ENCODE data around the gene IGFL3.
A peak's percentile ranks its signal among the peaks of the same experiment; 100 is the strongest.
"Not testable (repeated sequence)": the region's sequence is repeated elsewhere in the genome, so short reads cannot be mapped to it uniquely, and the experiment has no call there.

IGFL3 gene

GRCh38 chr19:46118136-46118535, 6.4 kb downstream of the IGFL3 start:
- DNase-seq: no peak

- no peak for DNase-seq
These were observed 8.4 kb downstream of the IGFL3 start for GRCh38 chr19:46116121-46116520.

GRCh38 chr19:46115396-46116106, 8.9 kb downstream of the IGFL3 start:
- DNase-seq: peak; percentile 67

- no peak for DNase-seq
These were observed 10.8 kb downstream of the IGFL3 start for GRCh38 chr19:46113726-46114125.

- no peak for DNase-seq
These were observed 12.0 kb downstream of the IGFL3 start for GRCh38 chr19:46112527-46112926.

GRCh38 chr19:46111376-46111775, 13.1 kb downstream of the IGFL3 start:
- DNase-seq: no peak

- no peak for DNase-seq
These were observed 14.6 kb downstream of the IGFL3 start for GRCh38 chr19:46109876-46110275.

GRCh38 chr19:46107371-46107770, 17.1 kb downstream of the IGFL3 start:
- no peak for DNase-seq

GRCh38 chr19:46102333-46102732, 22.2 kb downstream of the IGFL3 start:
- not testable (repeated sequence) for DNase-seq

- no peak for DNase-seq
These were observed 23.2 kb downstream of the IGFL3 start for GRCh38 chr19:46101293-46101692.

GRCh38 chr19:46100344-46100743, 24.1 kb downstream of the IGFL3 start:
- DNase-seq: no peak

- no peak for DNase-seq
These were observed 34.0 kb downstream of the IGFL3 start for GRCh38 chr19:46090444-46090843.

- DNase-seq: no peak
These were observed 35.1 kb downstream of the IGFL3 start for GRCh38 chr19:46089432-46089831.

- DNase-seq: no peak
These were observed 36.4 kb downstream of the IGFL3 start for GRCh38 chr19:46088101-46088500.

- DNase-seq: no peak
These were observed 38.6 kb downstream of the IGFL3 start for GRCh38 chr19:46085888-46086287.

GRCh38 chr19:46082728-46083050, 41.8 kb downstream of the IGFL3 start:
- DNase-seq: no peak

- no peak for DNase-seq
These were observed 42.4 kb downstream of the IGFL3 start for GRCh38 chr19:46081928-46082727.

GRCh38 chr19:46080561-46080960, 43.9 kb downstream of the IGFL3 start:
- DNase-seq: no peak

GRCh38 chr19:46079576-46079975, 44.9 kb downstream of the IGFL3 start:
- DNase-seq: no peak

- peak; percentile 64 for DNase-seq
These were observed 45.7 kb downstream of the IGFL3 start for GRCh38 chr19:46078573-46079332.

- no peak for DNase-seq
These were observed 46.7 kb downstream of the IGFL3 start for GRCh38 chr19:46077815-46078167.

- DNase-seq: peak; percentile 59
These were observed 47.3 kb downstream of the IGFL3 start for GRCh38 chr19:46076951-46077814.

Data from activated CD8-positive, alpha-beta memory T cell treated with anti-CD3 and anti-CD28 coated beads, Interleukin-2, amount 50 U/mL, for 48 hours (primary cell).